HCT116 (cell line): ENCODE measurements around the gene HAVCR2. TPM values are rescaled to one million over a fixed set of nuclear protein-coding genes. Genes with fewer than 3 reads are reported as not detected.
A peak's percentile ranks its signal among the peaks of the same experiment; 100 is the strongest.

Experiments
- ATAC-seq: fragments of 200-7000 bp; cut with Tn5 transposase; 2 replicates; pipeline ENCODE4 v1.9.1; 2020; ENCODE audit warnings: mild to moderate bottlenecking, moderate library complexity
- BruUV-seq: library from RNA; stranded (reverse); fragments of 400-500 nt; replicated peaks from 2 replicates; lab custom pipeline; 2021; lab: Mats Ljungman, UMichigan
- CTCF ChIA-PET: fragments of 300-600 bp; sonication (Branson Sonifier 250); formaldehyde crosslinking; loops from one replicate; lab custom pipeline; 2021; ENCODE audit warnings: antibody characterized with exemption; lab: Charles Lee
- POLR2A ChIA-PET: fragments of 300-600, 350-600 bp; sonication (Branson Sonifier 250); formaldehyde crosslinking; loops from one replicate; lab custom pipeline; 2021; ENCODE audit warnings: antibody characterized with exemption; lab: Charles Lee
- RAD21 ChIA-PET, 2 experiments: fragments of 300-600 bp; sonication (Branson Sonifier 250); formaldehyde crosslinking; loops; one replicate each; lab custom pipeline; 2023; ENCODE audit warnings: low total read pairs in 2 of 2; ENCODE audit not compliant: uncharacterized antibody in 2 of 2, unreplicated experiment in 2 of 2, low non-redundant PET in 1 of 2; lab: Charles Lee
- DNase-seq: peaks from one replicate; pipeline ENCODE4 v3.0.0-alpha.2; 2010; ENCODE audit warnings: low read depth, low spot score
- H2AFZ ChIP-seq: fragments of 200-600 bp; shearing (Covaris generic), sonication (generic); 2 replicates; pipeline ENCODE4 v1.6.1; 2017; ENCODE audit warnings: low read depth, mixed run types, mixed read lengths, antibody characterized with exemption, low read length; ENCODE audit not compliant: poor library complexity, severe bottlenecking
- H3K27ac ChIP-seq: 2 replicates; pipeline ENCODE4 v1.5.1; 2012; ENCODE audit warnings: low read depth, low read length
- H3K27me3 ChIP-seq: fragments of 200-600 bp; sonication (generic); 2 replicates; pipeline ENCODE4 v1.6.1; 2016; ENCODE audit warnings: mixed run types, low read length, mixed read lengths; ENCODE audit not compliant: insufficient read depth
- H3K36me3 ChIP-seq, 2 experiments: fragments of 200-500 bp in 1 of 2; fragments of 200-600 bp in 1 of 2; sonication (Bioruptor generic) in 1 of 2; sonication (generic) in 1 of 2; 2 replicates each; pipeline versions ENCODE4 v1.5.1 to v1.6.1; 2014 to 2016; ENCODE audit warnings: low read length in 2 of 2, inconsistent platforms in 1 of 2, mixed read lengths in 1 of 2, mixed run types in 1 of 2; ENCODE audit not compliant: insufficient read depth in 2 of 2, control insufficient read depth in 1 of 2
- H3K4me1 ChIP-seq, 2 experiments: fragments of 200-600 bp in 1 of 2; sonication (generic) in 1 of 2; 2 replicates each; pipeline versions ENCODE4 v1.5.1 to v1.6.1; 2012 to 2017; ENCODE audit warnings: low read length in 2 of 2, inconsistent platforms in 1 of 2, mild to moderate bottlenecking in 1 of 2, mixed read lengths in 1 of 2, mixed run types in 1 of 2, moderate library complexity in 1 of 2; ENCODE audit not compliant: insufficient read depth in 2 of 2, control insufficient read depth in 1 of 2
- H3K4me2 ChIP-seq: fragments of 200-600 bp; sonication (generic); 2 replicates; pipeline ENCODE4 v1.6.1; 2017; ENCODE audit warnings: mixed run types, low read length, mixed read lengths
- H3K4me3 ChIP-seq, 2 experiments: fragments of 200-600 bp in 1 of 2; sonication (generic) in 1 of 2; replicated peaks in 1 of 2; 2 replicates each; pipeline ENCODE4 v1.5.1; 2011 to 2016; ENCODE audit warnings: low read length in 2 of 2, control low read depth in 1 of 2, low read depth in 1 of 2, mild to moderate bottlenecking in 1 of 2, mixed read lengths in 1 of 2, mixed run types in 1 of 2
- H3K79me2 ChIP-seq: fragments of 200-600 bp; sonication (generic); 2 replicates; pipeline ENCODE4 v1.6.1; 2017; ENCODE audit warnings: mild to moderate bottlenecking, mixed run types, low read length, moderate library complexity, mixed read lengths; ENCODE audit not compliant: insufficient read depth
- H3K9ac ChIP-seq: fragments of 200-600 bp; sonication (generic); 2 replicates; pipeline ENCODE4 v1.6.1; 2016; ENCODE audit warnings: low read length, mixed read lengths
- H3K9me2 ChIP-seq: fragments of 200-600 bp; sonication (generic), shearing (Covaris generic); 2 replicates; pipeline ENCODE4 v1.6.1; 2017; ENCODE audit warnings: mixed run types, mild to moderate bottlenecking, moderate library complexity; ENCODE audit not compliant: insufficient read depth
- H3K9me3 ChIP-seq, 2 experiments: fragments of 200-500 bp in 1 of 2; fragments of 200-600 bp in 1 of 2; sonication (Bioruptor generic) in 1 of 2; sonication (generic) in 1 of 2; 2 replicates each; pipeline ENCODE4 v1.6.1; 2014 to 2017; ENCODE audit warnings: low read length in 2 of 2, mixed read lengths in 2 of 2, inconsistent platforms in 1 of 2, low read depth in 1 of 2, mild to moderate bottlenecking in 1 of 2, mixed run types in 1 of 2, moderate library complexity in 1 of 2; ENCODE audit not compliant: control insufficient read depth in 1 of 2, insufficient read depth in 1 of 2
- H4K20me1 ChIP-seq: fragments of 200-600 bp; sonication (generic), shearing (Covaris generic); 2 replicates; pipeline ENCODE4 v1.6.1; 2017; ENCODE audit warnings: mixed run types, mild to moderate bottlenecking, moderate library complexity; ENCODE audit not compliant: insufficient read depth
- ATF3 ChIP-seq: IDR thresholded peaks from 2 replicates; pipeline ENCODE4 v1.6.1; 2012
- CBX3 ChIP-seq: IDR thresholded peaks from 2 replicates; pipeline ENCODE4 v1.6.1; 2012; ENCODE audit warnings: low read depth
- CEBPB ChIP-seq: IDR thresholded peaks from 2 replicates; pipeline ENCODE4 v1.6.1; 2012; ENCODE audit warnings: low read depth
- ELF1 ChIP-seq: IDR thresholded peaks from 2 replicates; pipeline ENCODE4 v1.6.1; 2012; ENCODE audit warnings: low read depth, borderline replicate concordance
- EZH2 ChIP-seq: fragments of 200-600 bp; sonication (generic); IDR thresholded peaks from 2 replicates; pipeline ENCODE4 v1.6.1; 2017; ENCODE audit warnings: antibody characterized with exemption, mixed run types
- EZH2phosphoT487 ChIP-seq: fragments of 200-600 bp; IDR thresholded peaks from 2 replicates; pipeline ENCODE4 v1.6.1; 2018; ENCODE audit warnings: antibody characterized with exemption, borderline replicate concordance
- JUND ChIP-seq: IDR thresholded peaks from 2 replicates; pipeline ENCODE4 v1.6.1; 2012
- POLR2AphosphoS5 ChIP-seq: IDR thresholded peaks from 2 replicates; pipeline ENCODE4 v1.6.1; 2011; ENCODE audit warnings: mild to moderate bottlenecking, low read depth, low read length, moderate library complexity
- SIN3A ChIP-seq: IDR thresholded peaks from 2 replicates; pipeline ENCODE4 v1.6.1; 2012; ENCODE audit warnings: low read depth
- SP1 ChIP-seq: IDR thresholded peaks from 2 replicates; pipeline ENCODE4 v1.6.1; 2012; ENCODE audit warnings: low read depth
- SRF ChIP-seq: IDR thresholded peaks from 2 replicates; pipeline ENCODE4 v1.6.1; 2012; ENCODE audit warnings: low read depth
- TCF7L2 ChIP-seq: IDR thresholded peaks from 2 replicates; pipeline ENCODE4 v1.7.0; 2011; ENCODE audit warnings: borderline replicate concordance, inconsistent platforms; ENCODE audit not compliant: insufficient read depth, insufficient read length; ENCODE audit errors: extremely low read depth
- YY1 ChIP-seq: IDR thresholded peaks from 2 replicates; pipeline ENCODE4 v1.6.1; 2011; ENCODE audit warnings: low read length, low read depth, moderate library complexity, mild to moderate bottlenecking; ENCODE audit not compliant: insufficient replicate concordance; ENCODE audit errors: extremely low read depth
- ZFX ChIP-seq: fragments of 450-650 bp; IDR thresholded peaks from 2 replicates; pipeline ENCODE4 v1.6.1; 2017
- intact Hi-C: fragments of 100-400 bp; cut with micrococcal nuclease; formaldehyde crosslinking; loops from 2 replicates; pipeline ENCODE4 v1.10.0; 2022
- total RNA-seq: library from RNA; stranded (reverse); gene quantifications from one replicate; pipeline ENCODE4 v1.2.1, GENCODE V29; 2021; ENCODE audit not compliant: unreplicated experiment
- TF ChIP-seq, protein P1 (sequence below): IDR thresholded peaks from 2 replicates; pipeline ENCODE4 v1.6.1; 2011; ENCODE audit warnings: mild to moderate bottlenecking, low read length, moderate library complexity; ENCODE audit not compliant: insufficient replicate concordance; ENCODE audit errors: extremely low read depth
- TF ChIP-seq, protein P2 (sequence below): IDR thresholded peaks from 2 replicates; pipeline ENCODE4 v1.6.1; 2012

The HAVCR2 gene
- total RNA-seq, 1 experiment from 2014 or later = 0.07 TPM

- CTCF ChIA-PET = no interaction called here
- POLR2A ChIA-PET = no interaction called here
Measured at GRCh38 chr5:157059093-157059539, 49.7 kb downstream of the HAVCR2 start, which contains the start of gene HAVCR1. HAVCR1 (minus strand) TSS chr5:157059116; CDS start chr5:157057943, 1,173 bp downstream.

GRCh38 chr5:157057459-157058370 lies 51.1 kb downstream of the HAVCR2 start:
- intact Hi-C loops = no loop called here
- Histone ChIP-seq H2AFZ (no peak overlapping the region), H3K4me1 (peaks cover 0 to 7% of the 10 kb centered on the region in 2 experiments; a peak in 2 of 4 replicates), H3K27ac (no peak overlapping the region), H3K9me2 (no peaks in the 10 kb centered on the region), H3K27me3 (no peaks in the 10 kb centered on the region), H3K4me2 (no peak overlapping the region), H3K36me3 (no peaks in the 10 kb centered on the region), H3K79me2 (no peaks in the 10 kb centered on the region), H4K20me1 (no peaks in the 10 kb centered on the region), H3K9me3 (no peaks in the 10 kb centered on the region), H3K4me3 (no peak overlapping the region), H3K9ac (no peak overlapping the region)
- RAD21 ChIA-PET = no interaction called here
- DNase-seq (no peak), ATAC-seq (no peak)
- CTCF ChIA-PET = no interaction called here
- BruUV-seq = no TSS peak
- POLR2A ChIA-PET = no interaction called here
- TF ChIP-seq SP1 (no peak), ZFX (no peak), CEBPB (no peak), YY1 (no peak), POLR2AphosphoS5 (no peak), EZH2phosphoT487 (no peak), EZH2 (no peak), JUND (no peak), ATF3 (no peak)
- TF ChIP-seq, protein P1, sequence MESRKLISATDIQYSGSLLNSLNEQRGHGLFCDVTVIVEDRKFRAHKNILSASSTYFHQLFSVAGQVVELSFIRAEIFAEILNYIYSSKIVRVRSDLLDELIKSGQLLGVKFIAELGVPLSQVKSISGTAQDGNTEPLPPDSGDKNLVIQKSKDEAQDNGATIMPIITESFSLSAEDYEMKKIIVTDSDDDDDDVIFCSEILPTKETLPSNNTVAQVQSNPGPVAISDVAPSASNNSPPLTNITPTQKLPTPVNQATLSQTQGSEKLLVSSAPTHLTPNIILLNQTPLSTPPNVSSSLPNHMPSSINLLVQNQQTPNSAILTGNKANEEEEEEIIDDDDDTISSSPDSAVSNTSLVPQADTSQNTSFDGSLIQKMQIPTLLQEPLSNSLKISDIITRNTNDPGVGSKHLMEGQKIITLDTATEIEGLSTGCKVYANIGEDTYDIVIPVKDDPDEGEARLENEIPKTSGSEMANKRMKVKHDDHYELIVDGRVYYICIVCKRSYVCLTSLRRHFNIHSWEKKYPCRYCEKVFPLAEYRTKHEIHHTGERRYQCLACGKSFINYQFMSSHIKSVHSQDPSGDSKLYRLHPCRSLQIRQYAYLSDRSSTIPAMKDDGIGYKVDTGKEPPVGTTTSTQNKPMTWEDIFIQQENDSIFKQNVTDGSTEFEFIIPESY = no peak

More at GRCh38 chr5:157059093-157059539, 49.7 kb downstream of the HAVCR2 start, which contains the start of gene HAVCR1:
- peak within 1 kb of the TSS; percentile 17; the same call in 1 of the 2 replicates for H3K4me2 ChIP-seq
- H3K9me2 ChIP-seq = no peaks in the 10 kb centered on the region
- DNase-seq = no peak
- intact Hi-C loops = no loop called here
- no peak within 1 kb of the TSS for H3K4me3 ChIP-seq
- TF ChIP-seq, protein P2, sequence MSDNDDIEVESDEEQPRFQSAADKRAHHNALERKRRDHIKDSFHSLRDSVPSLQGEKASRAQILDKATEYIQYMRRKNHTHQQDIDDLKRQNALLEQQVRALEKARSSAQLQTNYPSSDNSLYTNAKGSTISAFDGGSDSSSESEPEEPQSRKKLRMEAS = no peak
- no peak for TF ChIP-seq POLR2AphosphoS5
- TF ChIP-seq CBX3 = no peak
- TF ChIP-seq SP1 = no peak
- no peak for TF ChIP-seq JUND
- no peak for TF ChIP-seq ELF1
- no peak for TF ChIP-seq TCF7L2
- TF ChIP-seq YY1 = no peak
- no peak for TF ChIP-seq SIN3A
- no peak for TF ChIP-seq SRF
- no peaks in the 10 kb centered on the region for H3K9me3 ChIP-seq
- no TSS peak for BruUV-seq
- H3K79me2 ChIP-seq = no peaks in the 10 kb centered on the region
- H3K4me1 ChIP-seq = peaks cover 0 to 7% of the 10 kb centered on the region in 2 experiments; a peak in 2 of 4 replicates
- H3K9ac ChIP-seq = no peak within 1 kb of the TSS
- H3K27me3 ChIP-seq = no peaks in the 10 kb centered on the region
- no peaks in the 10 kb centered on the region for H4K20me1 ChIP-seq
- H3K36me3 ChIP-seq = no peaks in the 10 kb centered on the region
- H3K27ac ChIP-seq = no peak within 1 kb of the TSS
- H2AFZ ChIP-seq = no peak within 1 kb of the TSS
- RAD21 ChIA-PET = no interaction called here
- ATAC-seq = no peak
